DMS153 treated with DMSO at 0.1 percent for 48 hours (cell line): ENCODE data around the gene TCHHL1.

Source experiments
- DNase-seq: peaks from one replicate; lab custom pipeline; 2025; ENCODE audit not compliant: unreplicated experiment; lab: John Stamatoyannopoulos, UW

TCHHL1 gene

GRCh38 chr1:152089014-152089674 is at the start of gene TCHHL1:
TSS of gene TCHHL1 (minus strand) at chr1:152089064. CDS start at chr1:152088143, 921 bp downstream.
- DNase-seq: no peak

GRCh38 chr1:152137215-152137614 is 48.4 kb upstream of the TCHHL1 start:
- no peak for DNase-seq

- DNase-seq: no peak
Measured at GRCh38 chr1:152130186-152130585, 41.3 kb upstream of the TCHHL1 start.

- DNase-seq: no peak
Measured at GRCh38 chr1:152127673-152128072, 38.8 kb upstream of the TCHHL1 start.

- no peak for DNase-seq
Measured at GRCh38 chr1:152125834-152126443, 37.1 kb upstream of the TCHHL1 start.

- no peak for DNase-seq
Measured at GRCh38 chr1:152118915-152119314, 30.1 kb upstream of the TCHHL1 start.

- no peak for DNase-seq
Measured at GRCh38 chr1:152115344-152115743, 26.5 kb upstream of the TCHHL1 start, which contains the start of gene TCHH. TSS of gene TCHH (minus strand) at chr1:152115444. CDS start at chr1:152114080, 1,364 bp downstream.

GRCh38 chr1:152112885-152113432 is 24.1 kb upstream of the TCHHL1 start:
- no peak for DNase-seq

GRCh38 chr1:152112101-152112884 is 23.4 kb upstream of the TCHHL1 start:
- peak; percentile 7 for DNase-seq

- DNase-seq: peak; percentile 82
Measured at GRCh38 chr1:152111515-152111968, 22.7 kb upstream of the TCHHL1 start.

- peak; percentile 82 for DNase-seq
Measured at GRCh38 chr1:152110860-152111514, 22.1 kb upstream of the TCHHL1 start.

- DNase-seq: no peak
Measured at GRCh38 chr1:152110365-152110859, 21.5 kb upstream of the TCHHL1 start.

- DNase-seq: no peak
Measured at GRCh38 chr1:152109998-152110294, 21.1 kb upstream of the TCHHL1 start.

GRCh38 chr1:152109231-152109997 is 20.6 kb upstream of the TCHHL1 start:
- DNase-seq: no peak

GRCh38 chr1:152108882-152109222 is 20.0 kb upstream of the TCHHL1 start:
- DNase-seq: no peak

- DNase-seq: no peak
Measured at GRCh38 chr1:152107984-152108881, 19.4 kb upstream of the TCHHL1 start.

GRCh38 chr1:152107031-152107983 is 18.4 kb upstream of the TCHHL1 start:
- DNase-seq: no peak

GRCh38 chr1:152104854-152105253 is 16.0 kb upstream of the TCHHL1 start:
- DNase-seq: no peak
